Measurements from ENCODE around the gene SNAP29.
"Not testable (repeated sequence)": the region's sequence is repeated elsewhere in the genome, so short reads cannot be mapped to it uniquely, and the experiment has no call there.

SNAP29 gene

DNA sequence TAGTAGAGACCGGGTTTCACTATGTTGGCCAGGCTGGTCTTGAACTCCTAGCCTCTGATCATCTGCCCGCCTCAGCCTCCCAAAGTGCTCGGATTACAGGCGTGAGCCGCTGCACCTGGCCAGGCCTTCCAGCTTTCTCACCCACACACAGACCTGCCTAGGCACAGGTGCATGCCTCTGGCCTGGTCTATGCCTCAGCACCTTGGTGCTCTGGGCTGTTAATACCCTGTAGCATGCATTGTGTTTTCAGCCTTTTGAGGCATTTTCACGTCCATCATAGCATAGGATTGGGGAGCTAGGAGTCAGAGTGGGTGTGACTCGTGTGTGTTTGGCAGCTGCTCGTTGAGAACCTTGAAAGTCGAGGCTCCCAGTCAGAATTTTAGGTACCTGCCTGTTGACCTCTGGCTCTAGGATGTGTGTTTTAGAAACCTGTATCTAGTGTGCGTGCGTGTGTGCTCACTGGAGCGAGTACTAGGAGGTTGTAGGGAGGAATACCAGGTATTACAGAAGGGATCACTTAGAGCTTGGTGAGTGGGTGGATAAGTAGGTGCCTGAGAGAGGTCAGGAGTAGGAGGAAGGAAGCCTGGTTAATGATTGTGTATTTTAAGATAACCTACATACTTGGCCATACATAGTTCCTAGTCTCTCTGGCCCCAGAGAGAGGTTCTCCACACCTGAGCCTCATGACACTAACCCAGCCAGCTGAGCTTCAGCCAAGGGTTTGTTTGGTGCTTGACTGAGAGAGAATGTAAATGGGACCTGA, 78.4 kb downstream of the SNAP29 start:
- TF ChIP-seq ZFP30 (CRISPR knock-in tag; IDR thresholded peaks at IDR 0.05) (no peak), TOX (CRISPR knock-in tag; IDR thresholded peaks at IDR 0.05; ENCODE audit: borderline replicate concordance) (no peak), ESRRG (CRISPR knock-in tag; IDR thresholded peaks at IDR 0.05) (no peak), ZNF70 (CRISPR knock-in tag; IDR thresholded peaks at IDR 0.05) (no peak), TCF4 (CRISPR knock-in tag; IDR thresholded peaks at IDR 0.05; ENCODE audit: borderline replicate concordance) (no peak), BACH2 (CRISPR knock-in tag; IDR thresholded peaks at IDR 0.05; ENCODE audit: borderline replicate concordance) (no peak), GLIS3 (CRISPR knock-in tag; IDR thresholded peaks at IDR 0.05) (no peak), PPARA (CRISPR knock-in tag; IDR thresholded peaks at IDR 0.05; ENCODE audit: borderline replicate concordance) (no peak), ZFP3 (CRISPR knock-in tag; IDR thresholded peaks at IDR 0.05) (no peak)
- TF ChIP-seq, protein P1, sequence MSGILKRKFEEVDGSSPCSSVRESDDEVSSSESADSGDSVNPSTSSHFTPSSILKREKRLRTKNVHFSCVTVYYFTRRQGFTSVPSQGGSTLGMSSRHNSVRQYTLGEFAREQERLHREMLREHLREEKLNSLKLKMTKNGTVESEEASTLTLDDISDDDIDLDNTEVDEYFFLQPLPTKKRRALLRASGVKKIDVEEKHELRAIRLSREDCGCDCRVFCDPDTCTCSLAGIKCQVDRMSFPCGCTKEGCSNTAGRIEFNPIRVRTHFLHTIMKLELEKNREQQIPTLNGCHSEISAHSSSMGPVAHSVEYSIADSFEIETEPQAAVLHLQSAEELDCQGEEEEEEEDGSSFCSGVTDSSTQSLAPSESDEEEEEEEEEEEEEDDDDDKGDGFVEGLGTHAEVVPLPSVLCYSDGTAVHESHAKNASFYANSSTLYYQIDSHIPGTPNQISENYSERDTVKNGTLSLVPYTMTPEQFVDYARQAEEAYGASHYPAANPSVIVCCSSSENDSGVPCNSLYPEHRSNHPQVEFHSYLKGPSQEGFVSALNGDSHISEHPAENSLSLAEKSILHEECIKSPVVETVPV (CRISPR knock-in tag; IDR thresholded peaks at IDR 0.05), result no peak
- TF ChIP-seq, protein P2, sequence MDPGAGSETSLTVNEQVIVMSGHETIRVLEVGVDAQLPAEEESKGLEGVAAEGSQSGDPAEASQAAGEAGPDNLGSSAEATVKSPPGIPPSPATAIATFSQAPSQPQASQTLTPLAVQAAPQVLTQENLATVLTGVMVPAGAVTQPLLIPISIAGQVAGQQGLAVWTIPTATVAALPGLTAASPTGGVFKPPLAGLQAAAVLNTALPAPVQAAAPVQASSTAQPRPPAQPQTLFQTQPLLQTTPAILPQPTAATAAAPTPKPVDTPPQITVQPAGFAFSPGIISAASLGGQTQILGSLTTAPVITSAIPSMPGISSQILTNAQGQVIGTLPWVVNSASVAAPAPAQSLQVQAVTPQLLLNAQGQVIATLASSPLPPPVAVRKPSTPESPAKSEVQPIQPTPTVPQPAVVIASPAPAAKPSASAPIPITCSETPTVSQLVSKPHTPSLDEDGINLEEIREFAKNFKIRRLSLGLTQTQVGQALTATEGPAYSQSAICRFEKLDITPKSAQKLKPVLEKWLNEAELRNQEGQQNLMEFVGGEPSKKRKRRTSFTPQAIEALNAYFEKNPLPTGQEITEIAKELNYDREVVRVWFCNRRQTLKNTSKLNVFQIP (CRISPR knock-in tag; IDR thresholded peaks at IDR 0.05; ENCODE audit: borderline replicate concordance, low read depth), result no peak
- ATAC-seq, result no peak

DNA sequence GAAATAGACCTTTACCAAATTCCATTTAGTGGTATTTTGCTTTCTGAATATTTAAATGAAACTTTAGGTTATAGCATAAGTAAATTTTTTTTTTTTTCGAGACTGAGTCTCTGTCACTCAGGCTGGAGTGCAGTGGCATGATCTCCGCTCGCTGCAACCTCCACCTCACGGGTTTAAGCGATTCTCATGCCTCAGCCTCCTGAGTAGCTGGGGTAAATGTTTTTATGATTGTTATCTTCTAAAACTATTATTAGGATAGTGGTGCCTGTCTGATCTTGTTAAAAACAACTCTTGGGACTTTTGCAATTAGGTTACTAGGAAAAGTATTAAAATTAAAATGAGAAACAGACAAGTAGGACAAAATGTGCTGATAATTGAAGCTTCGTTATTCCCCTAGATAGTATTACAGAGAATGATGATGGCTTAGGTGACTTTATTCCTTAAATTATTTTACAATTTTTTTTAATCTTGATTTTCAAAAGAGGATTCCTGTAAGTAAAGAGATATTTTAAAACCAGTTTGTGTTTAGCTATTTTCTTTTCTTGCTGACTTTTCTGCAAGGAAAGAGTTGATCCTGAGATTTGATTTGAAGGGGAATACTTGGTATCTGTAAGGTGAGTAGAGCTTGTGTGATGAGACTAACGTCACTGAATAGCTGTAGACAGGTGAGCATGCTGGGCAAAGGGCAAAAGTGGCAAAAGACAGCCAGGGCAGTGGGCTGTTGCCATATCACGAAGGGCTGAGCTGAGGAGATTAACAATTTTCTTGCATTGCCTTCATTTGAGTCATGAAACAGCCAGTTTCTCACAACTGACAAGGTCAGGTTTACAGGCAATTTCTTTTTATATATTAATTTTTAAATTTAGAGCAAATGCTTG, 79.2 kb downstream of the SNAP29 start:
- no peak for ATAC-seq
- TF ChIP-seq ZC3H10 (CRISPR knock-in tag; IDR thresholded peaks at IDR 0.05) (no peak), CSDC2 (CRISPR knock-in tag; IDR thresholded peaks at IDR 0.05) (no peak), ZNF8 (CRISPR knock-in tag; IDR thresholded peaks at IDR 0.05) (no peak), ARNTL (CRISPR knock-in tag; IDR thresholded peaks at IDR 0.05; ENCODE audit: borderline replicate concordance, low read depth) (no peak), GLIS3 (CRISPR knock-in tag; IDR thresholded peaks at IDR 0.05) (no peak), TOX (CRISPR knock-in tag; IDR thresholded peaks at IDR 0.05; ENCODE audit: borderline replicate concordance) (no peak), ZFP3 (CRISPR knock-in tag; IDR thresholded peaks at IDR 0.05) (no peak), SNAI2 (CRISPR knock-in tag; IDR thresholded peaks at IDR 0.05) (no peak), ZNF70 (CRISPR knock-in tag; IDR thresholded peaks at IDR 0.05) (no peak), RARB (CRISPR knock-in tag; IDR thresholded peaks at IDR 0.05) (no peak), ZNF565 (CRISPR knock-in tag; conservative IDR thresholded peaks at IDR 0.05; ENCODE audit: low read depth) (no peak), PPARA (CRISPR knock-in tag; IDR thresholded peaks at IDR 0.05; ENCODE audit: borderline replicate concordance) (no peak), ISL1 (CRISPR knock-in tag; IDR thresholded peaks at IDR 0.05) (no peak)
- TF ChIP-seq, protein P3, sequence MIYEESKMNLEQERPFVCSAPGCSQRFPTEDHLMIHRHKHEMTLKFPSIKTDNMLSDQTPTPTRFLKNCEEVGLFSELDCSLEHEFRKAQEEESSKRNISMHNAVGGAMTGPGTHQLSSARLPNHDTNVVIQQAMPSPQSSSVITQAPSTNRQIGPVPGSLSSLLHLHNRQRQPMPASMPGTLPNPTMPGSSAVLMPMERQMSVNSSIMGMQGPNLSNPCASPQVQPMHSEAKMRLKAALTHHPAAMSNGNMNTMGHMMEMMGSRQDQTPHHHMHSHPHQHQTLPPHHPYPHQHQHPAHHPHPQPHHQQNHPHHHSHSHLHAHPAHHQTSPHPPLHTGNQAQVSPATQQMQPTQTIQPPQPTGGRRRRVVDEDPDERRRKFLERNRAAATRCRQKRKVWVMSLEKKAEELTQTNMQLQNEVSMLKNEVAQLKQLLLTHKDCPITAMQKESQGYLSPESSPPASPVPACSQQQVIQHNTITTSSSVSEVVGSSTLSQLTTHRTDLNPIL (CRISPR knock-in tag; IDR thresholded peaks at IDR 0.05; ENCODE audit: low read depth), result no peak
- TF ChIP-seq, protein P1 (CRISPR knock-in tag; IDR thresholded peaks at IDR 0.05), result no peak
- TF ChIP-seq, protein P2 (CRISPR knock-in tag; IDR thresholded peaks at IDR 0.05; ENCODE audit: borderline replicate concordance, low read depth), result no peak
- TF ChIP-seq, protein P4, sequence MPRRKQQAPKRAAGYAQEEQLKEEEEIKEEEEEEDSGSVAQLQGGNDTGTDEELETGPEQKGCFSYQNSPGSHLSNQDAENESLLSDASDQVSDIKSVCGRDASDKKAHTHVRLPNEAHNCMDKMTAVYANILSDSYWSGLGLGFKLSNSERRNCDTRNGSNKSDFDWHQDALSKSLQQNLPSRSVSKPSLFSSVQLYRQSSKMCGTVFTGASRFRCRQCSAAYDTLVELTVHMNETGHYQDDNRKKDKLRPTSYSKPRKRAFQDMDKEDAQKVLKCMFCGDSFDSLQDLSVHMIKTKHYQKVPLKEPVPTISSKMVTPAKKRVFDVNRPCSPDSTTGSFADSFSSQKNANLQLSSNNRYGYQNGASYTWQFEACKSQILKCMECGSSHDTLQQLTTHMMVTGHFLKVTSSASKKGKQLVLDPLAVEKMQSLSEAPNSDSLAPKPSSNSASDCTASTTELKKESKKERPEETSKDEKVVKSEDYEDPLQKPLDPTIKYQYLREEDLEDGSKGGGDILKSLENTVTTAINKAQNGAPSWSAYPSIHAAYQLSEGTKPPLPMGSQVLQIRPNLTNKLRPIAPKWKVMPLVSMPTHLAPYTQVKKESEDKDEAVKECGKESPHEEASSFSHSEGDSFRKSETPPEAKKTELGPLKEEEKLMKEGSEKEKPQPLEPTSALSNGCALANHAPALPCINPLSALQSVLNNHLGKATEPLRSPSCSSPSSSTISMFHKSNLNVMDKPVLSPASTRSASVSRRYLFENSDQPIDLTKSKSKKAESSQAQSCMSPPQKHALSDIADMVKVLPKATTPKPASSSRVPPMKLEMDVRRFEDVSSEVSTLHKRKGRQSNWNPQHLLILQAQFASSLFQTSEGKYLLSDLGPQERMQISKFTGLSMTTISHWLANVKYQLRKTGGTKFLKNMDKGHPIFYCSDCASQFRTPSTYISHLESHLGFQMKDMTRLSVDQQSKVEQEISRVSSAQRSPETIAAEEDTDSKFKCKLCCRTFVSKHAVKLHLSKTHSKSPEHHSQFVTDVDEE (CRISPR knock-in tag; IDR thresholded peaks at IDR 0.05), result no peak
- TF ChIP-seq, protein P5, sequence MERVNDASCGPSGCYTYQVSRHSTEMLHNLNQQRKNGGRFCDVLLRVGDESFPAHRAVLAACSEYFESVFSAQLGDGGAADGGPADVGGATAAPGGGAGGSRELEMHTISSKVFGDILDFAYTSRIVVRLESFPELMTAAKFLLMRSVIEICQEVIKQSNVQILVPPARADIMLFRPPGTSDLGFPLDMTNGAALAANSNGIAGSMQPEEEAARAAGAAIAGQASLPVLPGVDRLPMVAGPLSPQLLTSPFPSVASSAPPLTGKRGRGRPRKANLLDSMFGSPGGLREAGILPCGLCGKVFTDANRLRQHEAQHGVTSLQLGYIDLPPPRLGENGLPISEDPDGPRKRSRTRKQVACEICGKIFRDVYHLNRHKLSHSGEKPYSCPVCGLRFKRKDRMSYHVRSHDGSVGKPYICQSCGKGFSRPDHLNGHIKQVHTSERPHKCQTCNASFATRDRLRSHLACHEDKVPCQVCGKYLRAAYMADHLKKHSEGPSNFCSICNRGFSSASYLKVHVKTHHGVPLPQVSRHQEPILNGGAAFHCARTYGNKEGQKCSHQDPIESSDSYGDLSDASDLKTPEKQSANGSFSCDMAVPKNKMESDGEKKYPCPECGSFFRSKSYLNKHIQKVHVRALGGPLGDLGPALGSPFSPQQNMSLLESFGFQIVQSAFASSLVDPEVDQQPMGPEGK (CRISPR knock-in tag; IDR thresholded peaks at IDR 0.05; ENCODE audit: borderline replicate concordance), result no peak

DNA sequence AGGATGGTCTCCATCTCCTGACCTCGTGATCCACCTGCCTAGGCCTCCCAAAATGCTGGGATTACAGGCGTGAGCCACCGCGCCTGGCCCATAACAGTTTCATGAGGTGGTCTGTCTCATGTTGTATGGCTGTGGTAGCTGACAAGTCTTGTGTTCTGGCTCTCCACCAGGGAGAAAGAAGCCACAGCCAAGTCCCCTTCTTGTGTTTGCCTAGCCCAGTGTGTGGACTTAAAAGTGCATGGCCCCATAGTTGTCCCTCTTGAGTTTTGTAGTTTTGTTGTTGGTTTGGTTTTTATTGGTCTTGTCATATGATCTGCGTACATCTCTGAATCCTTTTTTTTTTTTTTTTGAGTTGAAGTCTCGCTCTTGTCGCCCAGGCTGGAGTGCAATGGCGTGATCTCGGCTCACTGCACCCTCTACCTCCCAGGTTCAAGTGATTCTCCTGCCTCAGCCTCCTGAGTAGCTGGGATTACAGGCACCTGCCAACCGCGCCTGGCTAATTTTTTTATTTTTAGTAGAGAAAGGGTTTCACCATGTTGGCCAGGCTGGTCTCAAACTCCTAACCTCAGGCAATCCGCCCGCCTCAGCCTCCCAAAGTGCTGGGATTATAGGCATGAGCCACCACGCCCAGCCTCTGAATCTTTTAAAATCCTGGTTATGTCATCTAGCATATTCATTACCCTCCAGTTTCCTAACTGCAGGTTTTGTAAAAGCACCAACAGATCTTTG, 80.8 kb downstream of the SNAP29 start:
- not testable (repeated sequence) for ATAC-seq
